Measurements from ENCODE around the gene TTBK1.

DNA sequence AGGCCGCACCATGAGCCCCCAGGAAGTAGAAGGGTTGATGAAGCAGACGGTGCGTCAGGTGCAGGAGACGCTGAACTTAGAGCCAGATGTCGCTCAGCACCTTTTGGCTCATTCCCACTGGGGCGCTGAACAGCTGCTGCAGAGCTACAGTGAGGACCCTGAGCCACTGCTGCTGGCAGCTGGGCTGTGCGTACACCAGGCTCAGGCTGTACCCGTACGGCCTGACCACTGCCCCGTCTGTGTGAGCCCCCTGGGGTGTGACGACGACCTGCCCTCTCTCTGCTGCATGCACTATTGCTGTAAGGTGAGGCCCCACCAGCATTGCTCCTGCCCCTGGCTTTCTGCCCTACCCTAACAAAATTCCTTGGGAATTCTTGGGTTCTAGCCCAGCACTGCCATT, 27.1 kb upstream of the TTBK1 start:
- TF ChIP-seq, protein P1, sequence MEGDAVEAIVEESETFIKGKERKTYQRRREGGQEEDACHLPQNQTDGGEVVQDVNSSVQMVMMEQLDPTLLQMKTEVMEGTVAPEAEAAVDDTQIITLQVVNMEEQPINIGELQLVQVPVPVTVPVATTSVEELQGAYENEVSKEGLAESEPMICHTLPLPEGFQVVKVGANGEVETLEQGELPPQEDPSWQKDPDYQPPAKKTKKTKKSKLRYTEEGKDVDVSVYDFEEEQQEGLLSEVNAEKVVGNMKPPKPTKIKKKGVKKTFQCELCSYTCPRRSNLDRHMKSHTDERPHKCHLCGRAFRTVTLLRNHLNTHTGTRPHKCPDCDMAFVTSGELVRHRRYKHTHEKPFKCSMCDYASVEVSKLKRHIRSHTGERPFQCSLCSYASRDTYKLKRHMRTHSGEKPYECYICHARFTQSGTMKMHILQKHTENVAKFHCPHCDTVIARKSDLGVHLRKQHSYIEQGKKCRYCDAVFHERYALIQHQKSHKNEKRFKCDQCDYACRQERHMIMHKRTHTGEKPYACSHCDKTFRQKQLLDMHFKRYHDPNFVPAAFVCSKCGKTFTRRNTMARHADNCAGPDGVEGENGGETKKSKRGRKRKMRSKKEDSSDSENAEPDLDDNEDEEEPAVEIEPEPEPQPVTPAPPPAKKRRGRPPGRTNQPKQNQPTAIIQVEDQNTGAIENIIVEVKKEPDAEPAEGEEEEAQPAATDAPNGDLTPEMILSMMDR (IDR thresholded peaks at IDR 0.05; ENCODE audit: low read depth, low read length): no peak
- no peak for TF ChIP-seq POLR2A (IDR thresholded peaks at IDR 0.05; ENCODE audit: extremely low read depth, insufficient read length)
- TF ChIP-seq, protein P2, sequence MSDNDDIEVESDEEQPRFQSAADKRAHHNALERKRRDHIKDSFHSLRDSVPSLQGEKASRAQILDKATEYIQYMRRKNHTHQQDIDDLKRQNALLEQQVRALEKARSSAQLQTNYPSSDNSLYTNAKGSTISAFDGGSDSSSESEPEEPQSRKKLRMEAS (IDR thresholded peaks at IDR 0.05; ENCODE audit: low read depth, low read length): no peak
